ENCODE results near the gene GPR153. TPM values are rescaled to one million over a fixed set of nuclear protein-coding genes. Genes with fewer than 3 reads are reported as not detected.

The GPR153 gene
- total and polyA plus RNA-seq, 2 of the 8 experiments (the other 6 are each of a cell fraction or from before 2014, with no cell fraction given), result 5.7 to 8.1 TPM

DNA sequence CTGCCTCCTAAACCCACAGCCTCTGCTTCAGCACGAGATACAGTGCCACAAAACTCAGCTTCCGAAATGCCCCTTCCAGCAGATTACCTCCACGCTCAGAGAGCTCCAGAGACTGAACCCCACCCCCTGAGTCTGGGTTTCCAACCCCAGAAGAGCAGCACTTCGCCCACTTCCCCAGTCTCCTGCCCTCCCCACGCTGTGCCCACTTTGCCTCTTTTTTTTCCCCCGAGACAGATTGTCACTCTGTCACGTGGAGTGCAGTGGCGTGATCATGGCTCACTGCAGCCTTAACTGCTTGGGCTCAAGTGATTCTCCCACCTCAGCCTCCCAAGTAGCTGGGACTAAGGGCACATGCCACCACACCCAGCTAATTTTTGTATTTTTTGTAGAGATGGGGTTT lies 35.2 kb downstream of the GPR153 start:
- Histone ChIP-seq H3K79me1 (ENCODE audit: low read depth, low read length) (peaks cover 5% of the 10 kb centered on the region), H2AK5ac (ENCODE audit: low read depth, low read length) (no peak overlapping the region), H3K9ac (replicated peaks in 1 of 4; ENCODE audit: extremely low read depth in 1 of 4, low read depth in 3 of 4, low read length in 3 of 4) (no peak overlapping the region), H3K36me3 (ENCODE audit: control insufficient read depth in 2 of 4, insufficient read depth in 4 of 4, low read length in 3 of 4) (peaks cover 9 to 67% (median 33%) of the 10 kb centered on the region in 4 experiments; a peak in 7 of 8 replicates), H2BK120ac (replicated peaks; ENCODE audit: low read depth, low read length) (no peak overlapping the region), H2BK12ac (ENCODE audit: low read depth, low read length) (no peak overlapping the region), H2BK20ac (ENCODE audit: low read length) (no peak overlapping the region), H3K4me2 (ENCODE audit: insufficient read depth in 1 of 2, low read depth in 2 of 2, low read length in 2 of 2) (no peak overlapping the region), H3K4me1 (replicated peaks in 1 of 4; ENCODE audit: control insufficient read depth in 3 of 4, insufficient read depth in 4 of 4, low read length in 3 of 4) (no peaks in the 10 kb centered on the region; a peak in 1 of 7 replicates), H3K56ac (replicated peaks; ENCODE audit: insufficient read length, low read depth, low read length) (no peak overlapping the region), H3K79me2 (ENCODE audit: control insufficient read depth in 1 of 2, insufficient read depth in 2 of 2, low read length in 2 of 2) (0 out of 4 replicates have a peak, but pooled peaks cover 0 to 2% of the 10 kb centered on the region in 2 experiments), H4K20me1 (replicated peaks in 1 of 2; ENCODE audit: control insufficient read depth in 1 of 2, insufficient read depth in 2 of 2, low read length in 2 of 2) (peaks cover 6 to 19% of the 10 kb centered on the region in 2 experiments), H3K23ac (ENCODE audit: insufficient read length) (no peak overlapping the region), H3K14ac (ENCODE audit: insufficient read length) (no peak overlapping the region), H3K4ac (replicated peaks; ENCODE audit: insufficient read length, low read depth, low read length) (no peak overlapping the region), H4K91ac (replicated peaks; ENCODE audit: insufficient read length, low read length) (no peak overlapping the region), H3K9me3 (ENCODE audit: insufficient read depth in 2 of 2, low read depth in 1 of 2, low read length in 1 of 2) (no peaks in the 10 kb centered on the region), H2AFZ (ENCODE audit: low read length) (no peak overlapping the region), H2BK15ac (ENCODE audit: low read length) (no peak overlapping the region), H3K4me3 (ENCODE audit: extremely low read depth in 1 of 4, insufficient read depth in 2 of 4, low read depth in 3 of 4, low read length in 4 of 4) (no peak overlapping the region), H4K8ac (ENCODE audit: extremely low read depth, insufficient read depth, low read length) (no peak overlapping the region), H2BK5ac (ENCODE audit: low read depth, low read length) (no peak overlapping the region), H3K27me3 (replicated peaks in 1 of 4; ENCODE audit: control insufficient read depth in 3 of 4, extremely low read depth in 1 of 4, insufficient read depth in 3 of 4, low read length in 3 of 4) (no peaks in the 10 kb centered on the region), H4K5ac (ENCODE audit: insufficient read length, low read depth, low read length) (no peak overlapping the region), H3K27ac (ENCODE audit: low read depth, low read length) (no peak overlapping the region), H3K18ac (ENCODE audit: extremely low read depth, low read length) (no peak overlapping the region), H3K23me2 (ENCODE audit: low read depth, low read length) (no peaks in the 10 kb centered on the region)
- DNase-seq (ENCODE audit: low read depth in 1 of 2, low spot score in 2 of 2) (no peak), FAIRE-seq (no peak)
- CTCF ChIA-PET (ENCODE audit: partially characterized antibody), result interaction anchor here (0.9 to 5.1 kb wide), 9 partner anchors 8 to 25 kb away, joined by 3 to 30 read pairs (median 6); partner anchors contain the start of genes ICMT and RNF207
- 95% methylated on average over 8 of the region's 8 CpGs; no CpG with 5 or more reads in 1 of the 2 experiments for WGBS, 2 experiments (ENCODE audit: extremely low coverage in 1 of 2, insufficient coverage in 1 of 2, insufficient read length in 1 of 2, insufficient replicate concordance in 2 of 2, low coverage in 1 of 2, low lambda C conversion rate in 2 of 2, missing lambda C conversion rate in 1 of 2)
- POLR2A ChIA-PET (ENCODE audit: partially characterized antibody), result interaction anchor here (0.9 to 4.6 kb wide), 8 partner anchors 8 to 35 kb away, joined by 3 to 20 read pairs (median 6); partner anchors contain the start of genes HES3 and ICMT
- TF ChIP-seq TAF7 (optimal IDR thresholded peaks at IDR 0.05; ENCODE audit: borderline replicate concordance, low read depth, low read length) (no peak), CBX5 (IDR thresholded peaks at IDR 0.05; ENCODE audit: low read depth, low read length) (no peak), GABPA (IDR thresholded peaks at IDR 0.05; ENCODE audit: borderline replicate concordance, insufficient read depth, low read length) (no peak), SUZ12 (IDR thresholded peaks at IDR 0.05; ENCODE audit: low read length) (no peak), POLR2A (IDR thresholded peaks at IDR 0.05; ENCODE audit: control extremely low read depth in 1 of 2, low read depth in 2 of 2, low read length in 2 of 2) (no peak), SP4 (IDR thresholded peaks at IDR 0.05; ENCODE audit: low read length) (no peak), CHD1 (IDR thresholded peaks at IDR 0.05; ENCODE audit: low read depth, low read length) (no peak), EGR1 (IDR thresholded peaks at IDR 0.05; ENCODE audit: borderline replicate concordance, low read depth, low read length) (no peak), TAF1 (IDR thresholded peaks at IDR 0.05; ENCODE audit: low read depth, low read length) (no peak), EP300 (IDR thresholded peaks at IDR 0.05; ENCODE audit: borderline replicate concordance in 1 of 2, low read depth in 2 of 2, low read length in 2 of 2) (no peak)
- TF ChIP-seq, protein P1, sequence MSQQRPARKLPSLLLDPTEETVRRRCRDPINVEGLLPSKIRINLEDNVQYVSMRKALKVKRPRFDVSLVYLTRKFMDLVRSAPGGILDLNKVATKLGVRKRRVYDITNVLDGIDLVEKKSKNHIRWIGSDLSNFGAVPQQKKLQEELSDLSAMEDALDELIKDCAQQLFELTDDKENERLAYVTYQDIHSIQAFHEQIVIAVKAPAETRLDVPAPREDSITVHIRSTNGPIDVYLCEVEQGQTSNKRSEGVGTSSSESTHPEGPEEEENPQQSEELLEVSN (IDR thresholded peaks at IDR 0.05), result no peak
- TF ChIP-seq, protein P2, sequence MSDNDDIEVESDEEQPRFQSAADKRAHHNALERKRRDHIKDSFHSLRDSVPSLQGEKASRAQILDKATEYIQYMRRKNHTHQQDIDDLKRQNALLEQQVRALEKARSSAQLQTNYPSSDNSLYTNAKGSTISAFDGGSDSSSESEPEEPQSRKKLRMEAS (IDR thresholded peaks at IDR 0.05), result no peak

All from H1 (cell line).